Measurements from ENCODE around the gene RBM4. TPM values are rescaled to one million over a fixed set of nuclear protein-coding genes. Genes with fewer than 3 reads are reported as not detected.

Gene RBM4
- total and polyA plus RNA-seq, 2 of the 4 experiments (the other 2 are of a cell fraction) = 165 to 198 TPM

GRCh38 chr11:66683877-66684276 lies 45.4 kb downstream of the RBM4 start:
- no peaks in the 10 kb centered on the region for H3K9me1 ChIP-seq (ENCODE audit: insufficient read depth, low read length)
- H3K4me1 ChIP-seq (ENCODE audit: control insufficient read depth, insufficient read depth, low read length) = no peaks in the 10 kb centered on the region
- H2BK5ac ChIP-seq (ENCODE audit: low read depth, low read length, poor library complexity, severe bottlenecking) = no peak overlapping the region
- H3K9ac ChIP-seq (ENCODE audit: low read depth, low read length) = no peak overlapping the region
- no peak overlapping the region for H3K4ac ChIP-seq (ENCODE audit: low read depth, low read length)
- DNase-seq = no peak
- dilution Hi-C loops (cut with HindIII; ENCODE audit: low sequenced_read_pairs, unreplicated experiment) = no loop called here
- H3K36me3 ChIP-seq (ENCODE audit: control insufficient read depth, insufficient read depth, low read length) = 0 out of 2 replicates have a peak, but pooled peaks cover 1% of the 10 kb centered on the region
- H3K27ac ChIP-seq (ENCODE audit: insufficient read depth, low read length) = no peak overlapping the region
- H2AK5ac ChIP-seq (ENCODE audit: low read depth, low read length) = no peak overlapping the region
- WGBS, 2 experiments (ENCODE audit: extremely low coverage in 2 of 2, insufficient read length in 1 of 2) = 100% methylated on average over 3 of the region's 8 CpGs; no CpG with 5 or more reads in 1 of the 2 experiments
- H2BK120ac ChIP-seq (ENCODE audit: low read depth, low read length) = no peak overlapping the region
- no peaks in the 10 kb centered on the region for H3K27me3 ChIP-seq (ENCODE audit: control insufficient read depth, insufficient read depth, low read length)
- no peaks in the 10 kb centered on the region; the same call in 1 of the 2 replicates for H4K20me1 ChIP-seq (ENCODE audit: insufficient read depth, low read length)
- H3K23ac ChIP-seq (ENCODE audit: low read depth, low read length) = no peak overlapping the region
- H3K18ac ChIP-seq (ENCODE audit: low read depth, low read length) = no peak overlapping the region
- no peak overlapping the region for H3K14ac ChIP-seq (replicated peaks; ENCODE audit: low read depth, low read length)
- H4K91ac ChIP-seq (ENCODE audit: insufficient read depth, low read depth, low read length) = no peak overlapping the region
- intact Hi-C loops (cut with micrococcal nuclease) = no loop called here
- in situ Hi-C loops (cut with MboI; ENCODE audit: low sequenced_read_pairs) = loop anchor here (10.0 kb wide), 1 partner anchor 279 kb away; no protein-coding TSS in a partner anchor
- ATAC-seq (ENCODE audit: low read depth) = no peak
- H2BK15ac ChIP-seq (ENCODE audit: low read depth, low read length) = no peak overlapping the region
- no peak overlapping the region for H2AK9ac ChIP-seq (replicated peaks; ENCODE audit: low read depth, low read length, poor library complexity)
- no peak overlapping the region for H3K4me2 ChIP-seq (ENCODE audit: low read depth, low read length)
- BruUV-seq (replicated peaks) = no TSS peak
- H3K4me3 ChIP-seq (ENCODE audit: insufficient read depth, low read depth, low read length) = no peak overlapping the region
- POLR2A ChIA-PET (ENCODE audit: unreplicated experiment) = no interaction called here
- no peak overlapping the region for H4K8ac ChIP-seq (ENCODE audit: low read depth in 2 of 2, low read length in 2 of 2)
- no peak overlapping the region for H2BK20ac ChIP-seq (ENCODE audit: low read depth, low read length)
- TF ChIP-seq SMC3 (IDR thresholded peaks at IDR 0.05; ENCODE audit: low read depth, low read length) = no peak
- no peak for TF ChIP-seq CTCF (conservative IDR thresholded peaks at IDR 0.05; ENCODE audit: low read depth, low read length)
- no peaks in the 10 kb centered on the region for H3K79me1 ChIP-seq (ENCODE audit: low read depth in 1 of 2, low read length in 2 of 2)
- CTCF ChIA-PET = no interaction called here
- no peak overlapping the region for H3K56ac ChIP-seq (ENCODE audit: extremely low read depth, insufficient read depth, low read length)
- no peak overlapping the region for H4K5ac ChIP-seq (ENCODE audit: low read depth, low read length)
- H3K9me3 ChIP-seq (ENCODE audit: control insufficient read depth, insufficient read depth, low read length) = no peaks in the 10 kb centered on the region
- no peak overlapping the region for H2AFZ ChIP-seq (replicated peaks; ENCODE audit: low read length, poor library complexity)
